ES-I3 (cell line): Measurements from ENCODE around the gene BLZF1.
A peak's percentile ranks its signal among the peaks of the same experiment; 100 is the strongest.
"Not testable (repeated sequence)": the region's sequence is repeated elsewhere in the genome, so short reads cannot be mapped to it uniquely, and the experiment has no call there.

Source experiments
- H3K36me3 ChIP-seq: 2 replicates; pipeline ENCODE4 v1.6.1; 2013; ENCODE audit warnings: mild to moderate bottlenecking, low read length, control low read depth, moderate library complexity; ENCODE audit not compliant: insufficient read depth
- H3K4me1 ChIP-seq: 2 replicates; pipeline ENCODE4 v1.6.1; 2013; ENCODE audit warnings: mild to moderate bottlenecking, control low read depth, low read length; ENCODE audit not compliant: insufficient read depth
- H3K9ac ChIP-seq: 2 replicates; pipeline ENCODE4 v1.6.1; 2013; ENCODE audit warnings: low read depth, mild to moderate bottlenecking, low read length, moderate library complexity
- H3K9me3 ChIP-seq: 2 replicates; pipeline ENCODE4 v1.6.1; 2013; ENCODE audit warnings: mild to moderate bottlenecking, low read length, moderate library complexity; ENCODE audit not compliant: control insufficient read depth, insufficient read depth

Gene BLZF1

GRCh38 chr1:169340882-169341281, 27.1 kb upstream of the BLZF1 start:
- no peak overlapping the region for H3K9ac ChIP-seq
- peaks cover 4% of the 10 kb centered on the region; the same call in 1 of the 2 replicates for H3K9me3 ChIP-seq
- H3K36me3 ChIP-seq = no peaks in the 10 kb centered on the region
- no peaks in the 10 kb centered on the region for H3K4me1 ChIP-seq

- H3K4me1 ChIP-seq, H3K36me3 ChIP-seq, H3K9ac ChIP-seq, H3K9me3 ChIP-seq: not testable (repeated sequence)
Observed at GRCh38 chr1:169342096-169342495, 25.9 kb upstream of the BLZF1 start.

- Histone ChIP-seq H3K36me3 (no peaks in the 10 kb centered on the region), H3K9me3 (peaks cover 4% of the 10 kb centered on the region; the same call in 1 of the 2 replicates), H3K4me1 (no peaks in the 10 kb centered on the region), H3K9ac (no peak overlapping the region)
Observed at GRCh38 chr1:169345511-169345910, 22.5 kb upstream of the BLZF1 start.

GRCh38 chr1:169346036-169346589, 21.9 kb upstream of the BLZF1 start:
- no peaks in the 10 kb centered on the region for H3K4me1 ChIP-seq
- H3K9me3 ChIP-seq = peaks cover 4% of the 10 kb centered on the region; the same call in 1 of the 2 replicates
- H3K9ac ChIP-seq = no peak overlapping the region
- no peaks in the 10 kb centered on the region for H3K36me3 ChIP-seq

GRCh38 chr1:169347688-169348382, 20.2 kb upstream of the BLZF1 start:
- Histone ChIP-seq H3K36me3 (no peaks in the 10 kb centered on the region), H3K9ac (no peak overlapping the region), H3K4me1 (no peaks in the 10 kb centered on the region), H3K9me3 (peaks cover 5% of the 10 kb centered on the region; the same call in 1 of the 2 replicates)

- H3K9ac ChIP-seq = no peak overlapping the region
- no peaks in the 10 kb centered on the region for H3K4me1 ChIP-seq
- H3K9me3 ChIP-seq = peaks cover 5% of the 10 kb centered on the region; the same call in 1 of the 2 replicates
- no peaks in the 10 kb centered on the region for H3K36me3 ChIP-seq
Observed at GRCh38 chr1:169348383-169349036, 19.5 kb upstream of the BLZF1 start.

GRCh38 chr1:169360415-169360814, 7.6 kb upstream of the BLZF1 start:
- H3K9ac ChIP-seq = no peak overlapping the region

GRCh38 chr1:169361281-169361680, 6.7 kb upstream of the BLZF1 start:
- no peaks in the 10 kb centered on the region for H3K9me3 ChIP-seq
- no peaks in the 10 kb centered on the region for H3K4me1 ChIP-seq
- no peaks in the 10 kb centered on the region for H3K36me3 ChIP-seq
- no peak overlapping the region for H3K9ac ChIP-seq

More at GRCh38 chr1:169360415-169360814, 7.6 kb upstream of the BLZF1 start:
- H3K36me3 ChIP-seq = no peaks in the 10 kb centered on the region
- H3K9me3 ChIP-seq = no peaks in the 10 kb centered on the region
- H3K4me1 ChIP-seq = no peaks in the 10 kb centered on the region

GRCh38 chr1:169363046-169363730, 4.8 kb upstream of the BLZF1 start:
- Histone ChIP-seq H3K4me1 (no peaks in the 10 kb centered on the region), H3K36me3 (no peaks in the 10 kb centered on the region), H3K9ac (no peak overlapping the region), H3K9me3 (no peaks in the 10 kb centered on the region)

GRCh38 chr1:169364948-169365347, 3.0 kb upstream of the BLZF1 start:
- Histone ChIP-seq H3K36me3 (no peaks in the 10 kb centered on the region), H3K9ac (no peak overlapping the region), H3K4me1 (no peaks in the 10 kb centered on the region), H3K9me3 (no peaks in the 10 kb centered on the region)

DNA sequence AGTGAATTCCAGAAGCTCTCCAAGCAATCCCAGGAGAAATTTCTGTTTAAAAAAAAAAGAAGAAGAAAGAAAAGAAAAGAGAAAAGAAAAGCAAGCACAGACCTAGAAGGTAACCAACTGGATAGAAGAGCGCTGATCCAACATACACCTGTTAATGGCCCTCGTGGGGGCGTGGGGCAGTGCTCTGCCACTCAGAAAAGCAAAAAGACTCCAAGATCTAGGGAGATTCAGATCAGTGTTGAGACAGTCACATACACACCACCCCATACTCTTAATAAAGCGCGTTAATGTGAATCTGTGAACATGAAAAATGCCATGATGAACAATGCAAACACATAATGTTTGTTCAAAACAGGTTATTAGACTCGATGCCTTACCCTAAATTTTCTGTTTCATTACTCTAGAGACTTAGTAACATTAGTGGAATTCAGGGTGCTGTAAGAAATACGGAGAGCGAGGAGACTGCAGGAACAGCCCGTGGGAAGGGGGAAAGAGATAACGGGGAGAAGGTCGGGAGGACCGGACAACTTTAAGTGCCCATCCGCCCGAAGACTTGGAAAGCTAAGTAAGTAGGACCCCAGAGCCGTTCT, 804 bp upstream of the BLZF1 start:
- no peaks in the 10 kb centered on the region for H3K36me3 ChIP-seq
- H3K9me3 ChIP-seq = no peaks in the 10 kb centered on the region
- H3K9ac ChIP-seq = peak overlapping the region; percentile 72
- no peaks in the 10 kb centered on the region for H3K4me1 ChIP-seq

DNA sequence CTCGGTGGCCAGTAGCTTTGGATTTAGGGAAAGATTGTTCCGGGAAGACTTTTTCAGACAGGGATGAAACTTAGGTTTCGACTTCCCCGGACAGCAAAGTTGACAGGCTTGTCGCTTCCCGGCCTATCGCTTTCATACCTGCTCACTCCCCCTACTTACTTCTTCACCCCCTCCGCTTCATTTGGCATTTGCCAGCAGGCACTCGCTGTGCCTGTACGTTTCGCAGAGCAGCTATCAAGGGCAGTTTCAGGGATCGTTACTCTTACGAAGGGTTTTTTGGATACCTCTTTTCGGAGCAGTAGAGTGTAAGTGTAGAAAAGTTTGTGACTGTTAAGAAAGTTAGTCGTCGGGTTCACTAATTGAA, 393 bp downstream of the BLZF1 start:
- H3K36me3 ChIP-seq = no peaks in the 10 kb centered on the region

DNA sequence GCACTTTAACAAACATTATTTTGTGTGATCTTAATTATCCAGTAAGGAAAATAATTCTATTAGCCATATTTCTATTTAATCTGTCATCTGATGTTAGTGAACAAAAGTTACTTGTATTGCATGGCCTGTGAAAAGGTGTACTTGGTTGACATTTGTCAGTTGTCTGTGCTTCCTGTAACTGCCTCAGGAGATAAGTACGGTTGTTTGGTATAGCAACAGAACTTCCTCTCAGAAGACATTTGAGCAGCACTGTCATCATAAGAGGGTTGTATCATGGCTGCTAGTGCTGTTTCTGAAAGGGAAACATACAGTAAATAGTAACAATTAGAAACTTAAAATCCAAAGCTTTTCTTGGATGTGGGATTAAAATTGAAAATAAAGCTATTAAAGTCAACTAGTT, 3.4 kb downstream of the BLZF1 start:
- H3K36me3 ChIP-seq = no peaks in the 10 kb centered on the region
- no peaks in the 10 kb centered on the region for H3K9me3 ChIP-seq
- no peak overlapping the region for H3K9ac ChIP-seq
- H3K4me1 ChIP-seq = no peaks in the 10 kb centered on the region

More for the DNA sequence above, 393 bp downstream of the BLZF1 start:
- H3K4me1 ChIP-seq = no peaks in the 10 kb centered on the region
- peak overlapping the region; percentile 72 for H3K9ac ChIP-seq
- H3K9me3 ChIP-seq = no peaks in the 10 kb centered on the region

GRCh38 chr1:169381162-169381561, 13.2 kb downstream of the BLZF1 start:
- Histone ChIP-seq H3K4me1 (no peaks in the 10 kb centered on the region; the same call in 1 of the 2 replicates), H3K9ac (no peak overlapping the region), H3K9me3 (no peaks in the 10 kb centered on the region), H3K36me3 (peaks cover 2% of the 10 kb centered on the region)
